UCSD-AML1 (cell line): ENCODE results near the gene HDAC10.
"Not testable (repeated sequence)": the region's sequence is repeated elsewhere in the genome, so short reads cannot be mapped to it uniquely, and the experiment has no call there.

Experiments used
- DNase-seq: peaks from one replicate; lab custom pipeline; 2025; ENCODE audit not compliant: unreplicated experiment; lab: John Stamatoyannopoulos, UW

The HDAC10 gene

GRCh38 chr22:50204998-50205397 is 46.1 kb downstream of the HDAC10 start:
- not testable (repeated sequence) for DNase-seq

- DNase-seq, result no peak
Observed at GRCh38 chr22:50204571-50204970, 46.5 kb downstream of the HDAC10 start.

GRCh38 chr22:50203288-50203687 is 47.8 kb downstream of the HDAC10 start:
- DNase-seq, result no peak

GRCh38 chr22:50202130-50202666 is 48.9 kb downstream of the HDAC10 start:
- DNase-seq, result no peak

GRCh38 chr22:50201191-50202129 is 49.6 kb downstream of the HDAC10 start:
- DNase-seq, result peak; percentile 21

GRCh38 chr22:50200461-50201190 is 50.4 kb downstream of the HDAC10 start, which contains the start of gene SELENOO:
Gene SELENOO (plus strand): TSS chr22:50201011. CDS start chr22:50201037, 26 bp downstream.
- DNase-seq, result peak; percentile 94

- DNase-seq, result peak; percentile 36
Observed at GRCh38 chr22:50199829-50200460, 51.1 kb downstream of the HDAC10 start.

- DNase-seq, result no peak
Observed at GRCh38 chr22:50199251-50199721, 51.8 kb downstream of the HDAC10 start.

- no peak for DNase-seq
Observed at GRCh38 chr22:50198624-50199017, 52.4 kb downstream of the HDAC10 start.

GRCh38 chr22:50197856-50198623 is 53.0 kb downstream of the HDAC10 start:
- no peak for DNase-seq

GRCh38 chr22:50197000-50197800 is 53.9 kb downstream of the HDAC10 start:
- DNase-seq, result no peak

- DNase-seq, result no peak
Observed at GRCh38 chr22:50196256-50196655, 54.8 kb downstream of the HDAC10 start.
